IMR-90 (cell line): ENCODE measurements around the gene DNPH1. TPM values are rescaled to one million over a fixed set of nuclear protein-coding genes. Genes with fewer than 3 reads are reported as not detected.

Experiments used
- ATAC-seq: fragments of 200-7000 bp; cut with Tn5 transposase; 2 replicates; pipeline ENCODE4 v1.9.1; 2020; ENCODE audit warnings: low read depth, mild to moderate bottlenecking, moderate library complexity
- BruUV-seq: library from RNA; stranded (reverse); fragments of 400-500 nt; replicated peaks from 2 replicates; lab custom pipeline; 2021; lab: Mats Ljungman, UMichigan
- CTCF ChIA-PET: fragments of 300-600 bp; formaldehyde crosslinking; extraction: SDS; loops from one replicate; lab custom pipeline; 2021; ENCODE audit warnings: antibody characterized with exemption; lab: Yijun Ruan, JAX
- POLR2A ChIA-PET: fragments of 300-600 bp; sonication (Branson Sonifier 250); formaldehyde crosslinking; loops from one replicate; lab custom pipeline; 2022; ENCODE audit warnings: antibody characterized with exemption; ENCODE audit not compliant: unreplicated experiment; lab: Charles Lee
- DNase-seq: peaks from one replicate; pipeline ENCODE4 v3.0.0; 2013
- H2AFZ ChIP-seq: replicated peaks from 2 replicates; pipeline ENCODE3; 2013; ENCODE audit warnings: low read length, mild to moderate bottlenecking; ENCODE audit not compliant: poor library complexity
- H2AK5ac ChIP-seq: 2 replicates; pipeline ENCODE4 v1.6.1; 2013; ENCODE audit warnings: low read depth, low read length, inconsistent platforms
- H2AK9ac ChIP-seq: replicated peaks from 2 replicates; pipeline ENCODE3; 2013; ENCODE audit warnings: mild to moderate bottlenecking, low read depth, low read length, moderate library complexity; ENCODE audit not compliant: poor library complexity
- H2BK120ac ChIP-seq: 2 replicates; pipeline ENCODE4 v1.6.1; 2013; ENCODE audit warnings: low read depth, low read length, inconsistent platforms
- H2BK15ac ChIP-seq: 3 replicates; pipeline ENCODE4 v1.6.1; 2013; ENCODE audit warnings: low read depth, low read length, inconsistent platforms
- H2BK20ac ChIP-seq: 2 replicates; pipeline ENCODE4 v1.6.1; 2013; ENCODE audit warnings: low read depth, mild to moderate bottlenecking, inconsistent platforms, low read length, moderate library complexity
- H2BK5ac ChIP-seq: 2 replicates; pipeline ENCODE4 v1.6.1; 2013; ENCODE audit warnings: mild to moderate bottlenecking, low read depth, low read length, inconsistent platforms; ENCODE audit not compliant: poor library complexity, severe bottlenecking
- H3K14ac ChIP-seq: replicated peaks from 2 replicates; pipeline ENCODE4 v1.6.1; 2013; ENCODE audit warnings: low read depth, low read length, inconsistent platforms
- H3K18ac ChIP-seq: 2 replicates; pipeline ENCODE4 v1.6.1; 2013; ENCODE audit warnings: low read depth, low read length, control low read depth
- H3K23ac ChIP-seq: 2 replicates; pipeline ENCODE4 v1.6.1; 2013; ENCODE audit warnings: low read depth, low read length, inconsistent platforms
- H3K27ac ChIP-seq: 2 replicates; pipeline ENCODE4 v1.5.1; 2013; ENCODE audit warnings: mild to moderate bottlenecking, control low read depth, low read length; ENCODE audit not compliant: insufficient read depth
- H3K27me3 ChIP-seq: 2 replicates; pipeline ENCODE4 v1.6.1; 2013; ENCODE audit warnings: low read length; ENCODE audit not compliant: control insufficient read depth, insufficient read depth
- H3K36me3 ChIP-seq: 2 replicates; pipeline ENCODE4 v1.6.1; 2013; ENCODE audit warnings: low read length, mixed read lengths; ENCODE audit not compliant: control insufficient read depth, insufficient read depth
- H3K4ac ChIP-seq: 2 replicates; pipeline ENCODE4 v1.6.1; 2013; ENCODE audit warnings: low read depth, low read length, inconsistent platforms
- H3K4me1 ChIP-seq: 2 replicates; pipeline ENCODE4 v1.6.1; 2013; ENCODE audit warnings: low read length, mixed read lengths; ENCODE audit not compliant: control insufficient read depth, insufficient read depth
- H3K4me2 ChIP-seq: 2 replicates; pipeline ENCODE4 v1.6.1; 2013; ENCODE audit warnings: low read depth, mild to moderate bottlenecking, control low read depth, low read length, moderate library complexity
- H3K4me3 ChIP-seq: 2 replicates; pipeline ENCODE4 v1.5.1; 2013; ENCODE audit warnings: low read depth, mild to moderate bottlenecking, control low read depth, low read length, moderate library complexity; ENCODE audit not compliant: insufficient read depth
- H3K56ac ChIP-seq: 2 replicates; pipeline ENCODE4 v1.6.1; 2013; ENCODE audit warnings: low read length, inconsistent platforms; ENCODE audit not compliant: insufficient read depth; ENCODE audit errors: extremely low read depth
- H3K79me1 ChIP-seq, 2 experiments: 2 replicates each; pipeline ENCODE4 v1.6.1; 2013; ENCODE audit warnings: low read length in 2 of 2, inconsistent platforms in 1 of 2, low read depth in 1 of 2
- H3K9ac ChIP-seq: 2 replicates; pipeline ENCODE4 v1.6.1; 2013; ENCODE audit warnings: low read depth, low read length, control low read depth
- H3K9me1 ChIP-seq: 2 replicates; pipeline ENCODE4 v1.6.1; 2013; ENCODE audit warnings: low read length, inconsistent platforms; ENCODE audit not compliant: insufficient read depth
- H3K9me3 ChIP-seq: 2 replicates; pipeline ENCODE4 v1.6.1; 2013; ENCODE audit warnings: low read length; ENCODE audit not compliant: control insufficient read depth, insufficient read depth
- H4K20me1 ChIP-seq: 2 replicates; pipeline ENCODE4 v1.6.1; 2013; ENCODE audit warnings: low read length, inconsistent platforms; ENCODE audit not compliant: insufficient read depth
- H4K5ac ChIP-seq: 2 replicates; pipeline ENCODE4 v1.6.1; 2013; ENCODE audit warnings: mild to moderate bottlenecking, low read depth, low read length, control low read depth
- H4K8ac ChIP-seq, 2 experiments: 2 replicates each; pipeline ENCODE4 v1.6.1; 2013; ENCODE audit warnings: low read depth in 2 of 2, low read length in 2 of 2, control low read depth in 1 of 2, inconsistent platforms in 1 of 2
- H4K91ac ChIP-seq: 2 replicates; pipeline ENCODE4 v1.6.1; 2013; ENCODE audit warnings: low read depth, low read length, inconsistent platforms; ENCODE audit not compliant: insufficient read depth
- BHLHE40 ChIP-seq: fragments of 150-350 bp; IDR thresholded peaks from 2 replicates; pipeline ENCODE4 v1.6.1; 2016; ENCODE audit warnings: mild to moderate bottlenecking, low read depth, low read length
- CEBPB ChIP-seq: IDR thresholded peaks from 2 replicates; pipeline ENCODE4 v1.6.1; 2012; ENCODE audit warnings: low read depth, low read length, improper control_type of control experiment
- CHD1 ChIP-seq: IDR thresholded peaks from 2 replicates; pipeline ENCODE4 v1.6.1; 2012; ENCODE audit warnings: low read depth, low read length, improper control_type of control experiment
- CTCF ChIP-seq: conservative IDR thresholded peaks from 2 replicates; pipeline ENCODE4 v1.5.1; 2012; ENCODE audit warnings: mild to moderate bottlenecking, low read depth, low read length, improper control_type of control experiment
- ELK1 ChIP-seq: fragments of 150-350 bp; IDR thresholded peaks from 2 replicates; pipeline ENCODE4 v1.6.1; 2016; ENCODE audit warnings: low read depth, mild to moderate bottlenecking, low read length, moderate library complexity, borderline replicate concordance
- FOS ChIP-seq: fragments of 150-350 bp; IDR thresholded peaks from 2 replicates; pipeline ENCODE4 v1.6.1; 2016; ENCODE audit warnings: low read depth, low read length
- MAFK ChIP-seq: IDR thresholded peaks from 2 replicates; pipeline ENCODE4 v1.6.1; 2012; ENCODE audit warnings: low read depth, low read length, improper control_type of control experiment
- MAZ ChIP-seq: IDR thresholded peaks from 2 replicates; pipeline ENCODE4 v1.6.1; 2012; ENCODE audit warnings: low read depth, mild to moderate bottlenecking, low read length, improper control_type of control experiment, moderate library complexity, borderline replicate concordance
- MXI1 ChIP-seq: IDR thresholded peaks from 2 replicates; pipeline ENCODE4 v1.6.1; 2012; ENCODE audit warnings: low read depth, mild to moderate bottlenecking, low read length, moderate library complexity, borderline replicate concordance
- NFE2L2 ChIP-seq: fragments of 150-350 bp; IDR thresholded peaks from 2 replicates; pipeline ENCODE4 v1.6.1; 2016; ENCODE audit warnings: low read depth, mild to moderate bottlenecking, low read length
- POLR2A ChIP-seq: IDR thresholded peaks from 2 replicates; pipeline ENCODE4 v1.6.1; 2012; ENCODE audit warnings: mild to moderate bottlenecking, low read depth, low read length
- RAD21 ChIP-seq: IDR thresholded peaks from 2 replicates; pipeline ENCODE4 v1.6.1; 2012; ENCODE audit warnings: low read length, improper control_type of control experiment
- RCOR1 ChIP-seq: IDR thresholded peaks from 2 replicates; pipeline ENCODE4 v1.6.1; 2012; ENCODE audit warnings: mild to moderate bottlenecking, low read length, improper control_type of control experiment; ENCODE audit not compliant: insufficient replicate concordance
- RFX5 ChIP-seq: IDR thresholded peaks from 2 replicates; pipeline ENCODE4 v1.8.0; 2012; ENCODE audit warnings: low read depth, mild to moderate bottlenecking, low read length, moderate library complexity
- SMC3 ChIP-seq: fragments of 150-350 bp; IDR thresholded peaks from 2 replicates; pipeline ENCODE4 v1.6.1; 2016; ENCODE audit warnings: low read depth, mild to moderate bottlenecking, antibody characterized with exemption, low read length, moderate library complexity
- USF2 ChIP-seq: fragments of 150-350 bp; IDR thresholded peaks from 2 replicates; pipeline ENCODE4 v1.6.1; 2017; ENCODE audit warnings: mild to moderate bottlenecking, antibody characterized with exemption, low read length, low read depth
- WGBS, 2 experiments: methylation state at CpG; one replicate each; pipeline versions ENCODE4 v1.1.5 to v1.1.7; 2013; ENCODE audit warnings: missing lambda C conversion rate in 2 of 2; ENCODE audit not compliant: insufficient read length in 1 of 2; ENCODE audit errors: extremely low coverage in 2 of 2; 5-methylcytosine and 5-hydroxymethylcytosine counted together
- dilution Hi-C: fragments of 300-500 bp; cut with HindIII; formaldehyde crosslinking; loops from one replicate; pipeline ENCODE4 v1.14.3; 2018; ENCODE audit warnings: low sequenced_read_pairs; ENCODE audit not compliant: unreplicated experiment
- in situ Hi-C: fragments of 300-500 bp; cut with MboI; formaldehyde crosslinking; loops from 3 replicates; pipeline ENCODE4 v1.14.3; 2019; ENCODE audit warnings: low sequenced_read_pairs, inconsistent platforms, mixed read lengths
- intact Hi-C: fragments of 100-400 bp; cut with micrococcal nuclease; formaldehyde crosslinking; loops from 2 replicates; pipeline ENCODE4 v1.10.0; 2022
- polyA plus RNA-seq, 3 experiments: library from polyadenylated mRNA; depleted of rRNA; stranded (reverse); fragments of >200 nt; gene quantifications; 2 replicates each; pipeline ENCODE4 v1.2.3, GENCODE V29; 2012; ENCODE audit warnings: low replicate concordance in 1 of 3
- total RNA-seq: library from RNA; depleted of rRNA; stranded (reverse); fragments of >200 nt; gene quantifications from 2 replicates; pipeline ENCODE4 v1.2.3, GENCODE V29; 2012

DNPH1 gene
- total and polyA plus RNA-seq, 2 of the 4 experiments (the other 2 are of a cell fraction) = 19.0 to 47.8 TPM

GRCh38 chr6:43202451-43202850 lies 26.8 kb downstream of the DNPH1 start:
- intact Hi-C loops (no loop called here), in situ Hi-C loops (no loop called here), dilution Hi-C loops (no loop called here)
- no peak for ATAC-seq
- CTCF ChIA-PET = interaction anchor here (0.6 kb wide), 1 partner anchor 34 kb away, joined by 4 read pairs; no protein-coding TSS in a partner anchor
- H3K4me2 ChIP-seq = no peak overlapping the region
- no peak overlapping the region for H3K4ac ChIP-seq
- no peak overlapping the region for H4K91ac ChIP-seq
- no peak overlapping the region for H3K27ac ChIP-seq
- H3K56ac ChIP-seq = no peak overlapping the region
- no peak overlapping the region for H2AK5ac ChIP-seq
- H3K79me1 ChIP-seq = no peaks in the 10 kb centered on the region
- H3K14ac ChIP-seq = no peak overlapping the region
- H3K27me3 ChIP-seq = no peaks in the 10 kb centered on the region
- no peaks in the 10 kb centered on the region for H3K4me1 ChIP-seq
- H2BK20ac ChIP-seq = no peak overlapping the region
- no peaks in the 10 kb centered on the region; the same call in 1 of the 2 replicates for H3K9me1 ChIP-seq
- POLR2A ChIA-PET = no interaction called here
- H3K18ac ChIP-seq = no peak overlapping the region
- no peak overlapping the region for H3K23ac ChIP-seq
- H3K36me3 ChIP-seq = peaks cover 37% of the 10 kb centered on the region
- BruUV-seq = no TSS peak
- no peak overlapping the region for H3K4me3 ChIP-seq
- TF ChIP-seq BHLHE40 (no peak), CTCF (no peak), FOS (no peak), CEBPB (no peak), SMC3 (no peak), RFX5 (no peak), CHD1 (no peak), POLR2A (no peak), ELK1 (no peak), MAFK (no peak), MXI1 (no peak), MAZ (no peak), RAD21 (no peak), RCOR1 (no peak), USF2 (no peak), NFE2L2 (no peak)
- H2AK9ac ChIP-seq = no peak overlapping the region
- no peak overlapping the region for H2BK15ac ChIP-seq
- no peak overlapping the region for H2BK5ac ChIP-seq
- H4K20me1 ChIP-seq = no peaks in the 10 kb centered on the region
- H2BK120ac ChIP-seq = no peak overlapping the region
- no peak for DNase-seq
- H2AFZ ChIP-seq = no peak overlapping the region
- no peak overlapping the region for H3K9ac ChIP-seq
- no peaks in the 10 kb centered on the region; the same call in 1 of the 2 replicates for H3K9me3 ChIP-seq
- no peak overlapping the region for H4K5ac ChIP-seq
- no peak overlapping the region for H4K8ac ChIP-seq
- WGBS, 2 experiments = no CpG with 5 or more reads among the region's 5 CpGs
